RWPE1 (cell line): ENCODE measurements around the gene TMSB10.

ENCODE experiments used
- CTCF ChIA-PET: fragments of 350-600 bp; sonication (Branson Sonifier 250); formaldehyde crosslinking; extraction: SDS; loops from one replicate; lab custom pipeline; 2021; lab: Yijun Ruan, JAX
- POLR2A ChIA-PET: fragments of 400-600 bp; formaldehyde crosslinking; extraction: SDS; loops from one replicate; lab custom pipeline; 2020; ENCODE audit warnings: antibody characterized with exemption; ENCODE audit not compliant: low non-redundant PET; lab: Yijun Ruan, JAX
- DNase-seq: peaks from one replicate; pipeline ENCODE4 v3.0.0; 2012; ENCODE audit warnings: low spot score
- H3K27ac ChIP-seq: fragments of 450-650 bp; 2 replicates; pipeline ENCODE4 v1.5.1; 2017
- CTCF ChIP-seq: fragments of 450-650 bp; conservative IDR thresholded peaks from 2 replicates; pipeline ENCODE4 v1.5.1; 2017; ENCODE audit warnings: low read depth, mild to moderate bottlenecking

TMSB10 gene

GRCh38 chr2:84891355-84892010 lies 14.0 kb upstream of the TMSB10 start:
- DNase-seq, result no peak
- H3K27ac ChIP-seq, result no peak overlapping the region
- ChIA-PET CTCF (no interaction called here), POLR2A (interaction anchor here (0.6 kb wide), 2 partner anchors 28 to 65 kb away, joined by 3 to 11 read pairs; no protein-coding TSS in a partner anchor)
- TF ChIP-seq CTCF, result no peak

- POLR2A ChIA-PET, result no interaction called here
- no peak for DNase-seq
Measured at GRCh38 chr2:84894131-84894586, 11.3 kb upstream of the TMSB10 start.

GRCh38 chr2:84894758-84895520 lies 10.5 kb upstream of the TMSB10 start:
- H3K27ac ChIP-seq, result peak overlapping the region; percentile 60
- ChIA-PET CTCF (interaction anchor here (0.8 to 2.2 kb wide), 2 partner anchors 13 to 31 kb away, joined by 4 to 8 read pairs; no protein-coding TSS in a partner anchor), POLR2A (no interaction called here)
- no peak for DNase-seq
- TF ChIP-seq CTCF, result no peak

More at GRCh38 chr2:84894131-84894586, 11.3 kb upstream of the TMSB10 start:
- H3K27ac ChIP-seq, result peak overlapping the region; percentile 61
- CTCF ChIA-PET, result interaction anchor here (2.2 kb wide), 1 partner anchor 32 kb away, joined by 8 read pairs; no protein-coding TSS in a partner anchor
- no peak for TF ChIP-seq CTCF

GRCh38 chr2:84896567-84896966 lies 8.9 kb upstream of the TMSB10 start:
- H3K27ac ChIP-seq, result no peak overlapping the region
- POLR2A ChIA-PET, result interaction anchor here (1.0 kb wide), 1 partner anchor 10 kb away, joined by 4 read pairs; no protein-coding TSS in a partner anchor
- CTCF ChIA-PET, result interaction anchor here (0.6 kb wide), 2 partner anchors 44 to 370 kb away, joined by 3 read pairs; no protein-coding TSS in a partner anchor
- no peak for DNase-seq
- no peak for TF ChIP-seq CTCF

GRCh38 chr2:84897773-84898172 lies 7.7 kb upstream of the TMSB10 start:
- H3K27ac ChIP-seq, result no peak overlapping the region
- DNase-seq, result no peak
- CTCF ChIA-PET, result interaction anchor here (0.6 kb wide), 1 partner anchor 32 kb away, joined by 3 read pairs; no protein-coding TSS in a partner anchor
- POLR2A ChIA-PET, result interaction anchor here (0.9 kb wide), 1 partner anchor 70 kb away, joined by 3 read pairs; no protein-coding TSS in a partner anchor
- TF ChIP-seq CTCF, result no peak
